GM23338 (cell line): ENCODE measurements around the gene TMEM38A. TPM values are rescaled to one million over a fixed set of nuclear protein-coding genes. Genes with fewer than 3 reads are reported as not detected.

Source experiments
- ATAC-seq: fragments of 200-7000 bp; cut with Tn5 transposase; 3 replicates; pipeline ENCODE4 v1.9.1; 2020
- DNase-seq: peaks from one replicate; pipeline ENCODE4 v3.0.0-alpha.2; 2015; ENCODE audit warnings: low spot score
- H2AFZ ChIP-seq: fragments of 200-600 bp; sonication (generic); 2 replicates; pipeline ENCODE4 v1.8.0; 2016; ENCODE audit warnings: antibody characterized with exemption, mild to moderate bottlenecking, moderate library complexity
- H3F3A ChIP-seq: fragments of 200-600 bp; sonication (generic); replicated peaks from 2 replicates; pipeline ENCODE4 v1.8.0; 2017; ENCODE audit warnings: antibody characterized with exemption, mixed run types, low read depth
- H3K27ac ChIP-seq: fragments of 200-600 bp; sonication (generic); 2 replicates; pipeline ENCODE4 v1.6.1; 2016; ENCODE audit warnings: low read depth
- H3K27me3 ChIP-seq: fragments of 200-600 bp; sonication (generic); 2 replicates; pipeline ENCODE4 v1.8.0; 2016; ENCODE audit warnings: mild to moderate bottlenecking, mixed run types, moderate library complexity; ENCODE audit not compliant: insufficient read depth
- H3K36me3 ChIP-seq: fragments of 200-600 bp; sonication (generic); 2 replicates; pipeline ENCODE4 v1.8.0; 2016; ENCODE audit warnings: mild to moderate bottlenecking; ENCODE audit not compliant: insufficient read depth
- H3K4me1 ChIP-seq: fragments of 200-600 bp; sonication (generic); 2 replicates; pipeline ENCODE4 v1.8.0; 2016; ENCODE audit warnings: mild to moderate bottlenecking, moderate library complexity; ENCODE audit not compliant: insufficient read depth
- H3K4me2 ChIP-seq: fragments of 200-600 bp; sonication (generic); 2 replicates; pipeline ENCODE4 v1.7.1; 2017; ENCODE audit warnings: mixed run types
- H3K4me3 ChIP-seq: fragments of 200-600 bp; sonication (generic); 2 replicates; pipeline ENCODE4 v1.6.1; 2016; ENCODE audit warnings: mixed run types
- H3K79me2 ChIP-seq: fragments of 200-600 bp; sonication (generic); replicated peaks from 2 replicates; pipeline ENCODE4 v1.8.0; 2017; ENCODE audit warnings: mild to moderate bottlenecking; ENCODE audit not compliant: insufficient read depth
- H3K9me2 ChIP-seq: fragments of 200-600 bp; sonication (generic); 2 replicates; pipeline ENCODE4 v1.8.0; 2017; ENCODE audit not compliant: insufficient read depth
- H4K20me1 ChIP-seq: fragments of 200-600 bp; sonication (generic); replicated peaks from 2 replicates; pipeline ENCODE4 v1.8.0; 2017; ENCODE audit warnings: mild to moderate bottlenecking; ENCODE audit not compliant: insufficient read depth
- H3K27ac Mint-ChIP-seq: 2 replicates; pipeline ENCODE4 v1.8.0; 2020; ENCODE audit warnings: inconsistent platforms, mild to moderate bottlenecking, moderate library complexity, mixed read lengths
- H3K27me3 Mint-ChIP-seq: 3 replicates; pipeline ENCODE4 v1.8.0; 2022; ENCODE audit warnings: low read depth, mild to moderate bottlenecking, moderate library complexity, mixed read lengths, inconsistent platforms; ENCODE audit not compliant: insufficient read depth, poor library complexity
- H3K36me3 Mint-ChIP-seq: 3 replicates; pipeline ENCODE4 v1.8.0; 2021; ENCODE audit warnings: low read depth, mild to moderate bottlenecking, inconsistent platforms, moderate library complexity, mixed read lengths
- H3K4me1 Mint-ChIP-seq: 3 replicates; pipeline ENCODE4 v1.8.0; 2020; ENCODE audit warnings: mild to moderate bottlenecking, inconsistent platforms, mixed read lengths
- H3K4me3 Mint-ChIP-seq: 3 replicates; pipeline ENCODE4 v1.8.0; 2021; ENCODE audit warnings: moderate library complexity, mild to moderate bottlenecking, inconsistent platforms, mixed read lengths
- H3K9me3 Mint-ChIP-seq: 3 replicates; pipeline ENCODE4 v1.8.0; 2020; ENCODE audit warnings: moderate library complexity, mild to moderate bottlenecking, inconsistent platforms, mixed read lengths
- CREB1 ChIP-seq: fragments of 250-450 bp; sonication (Bioruptor Pico); IDR thresholded peaks from 2 replicates; pipeline ENCODE4 v1.5.0; 2020; ENCODE audit warnings: low read depth, mild to moderate bottlenecking, moderate library complexity
- EZH2 ChIP-seq: fragments of 200-600 bp; sonication (generic); IDR thresholded peaks from one replicate; pipeline ENCODE4 v1.8.0; 2017; ENCODE audit warnings: antibody characterized with exemption, mild to moderate bottlenecking, low read depth; ENCODE audit not compliant: unreplicated experiment
- EZH2phosphoT487 ChIP-seq: fragments of 200-600 bp; sonication (generic); IDR thresholded peaks from one replicate; pipeline ENCODE4 v1.8.1; 2018; ENCODE audit warnings: antibody characterized with exemption; ENCODE audit not compliant: unreplicated experiment
- NANOG ChIP-seq: IDR thresholded peaks from 2 replicates; pipeline ENCODE4 v1.6.1; 2016; ENCODE audit warnings: antibody characterized with exemption, borderline replicate concordance
- STAT1 ChIP-seq: IDR thresholded peaks from one replicate; pipeline ENCODE4 v1.6.1; 2016; ENCODE audit warnings: antibody characterized with exemption; ENCODE audit not compliant: unreplicated experiment
- ZNF114 ChIP-seq: fragments of 250-450 bp; sonication (Bioruptor Pico); IDR thresholded peaks from 2 replicates; pipeline ENCODE4 v1.5.0; 2020; ENCODE audit warnings: mild to moderate bottlenecking, moderate library complexity
- ZNF331 ChIP-seq: fragments of 250-450 bp; sonication (Bioruptor Pico); IDR thresholded peaks from 2 replicates; pipeline ENCODE4 v1.5.0; 2020; ENCODE audit warnings: low read depth, mild to moderate bottlenecking, moderate library complexity
- polyA plus RNA-seq: library from polyadenylated mRNA; unstranded; fragments of >200 nt; fragmentation: Nextera tagmentation; extraction: Ambion mirVana; gene quantifications from 2 replicates; pipeline ENCODE4 v1.2.1, GENCODE V29; 2016
- total RNA-seq: library from RNA; depleted of rRNA; stranded (reverse); fragments of >200 nt; shearing (Covaris generic); gene quantifications from 2 replicates; pipeline ENCODE4 v1.2.3, GENCODE V29; 2014
- TF ChIP-seq, protein P1 (sequence below), 2 experiments: fragments of 200-600 bp in 1 of 2; sonication (generic) in 1 of 2; conservative IDR thresholded peaks; 2 replicates each; pipeline versions ENCODE4 v1.5.1 to v1.6.1; 2016 to 2017; ENCODE audit warnings: antibody characterized with exemption in 2 of 2, low read depth in 2 of 2, mild to moderate bottlenecking in 2 of 2, moderate library complexity in 1 of 2
- TF ChIP-seq, protein P2 (sequence below): fragments of 250-450 bp; sonication (Bioruptor Pico); IDR thresholded peaks from 2 replicates; pipeline ENCODE4 v1.5.0; 2020; ENCODE audit warnings: mild to moderate bottlenecking, moderate library complexity

TMEM38A gene
- total and polyA plus RNA-seq, 2 experiments from 2014 or later = 5.9 to 14.1 TPM

DNA sequence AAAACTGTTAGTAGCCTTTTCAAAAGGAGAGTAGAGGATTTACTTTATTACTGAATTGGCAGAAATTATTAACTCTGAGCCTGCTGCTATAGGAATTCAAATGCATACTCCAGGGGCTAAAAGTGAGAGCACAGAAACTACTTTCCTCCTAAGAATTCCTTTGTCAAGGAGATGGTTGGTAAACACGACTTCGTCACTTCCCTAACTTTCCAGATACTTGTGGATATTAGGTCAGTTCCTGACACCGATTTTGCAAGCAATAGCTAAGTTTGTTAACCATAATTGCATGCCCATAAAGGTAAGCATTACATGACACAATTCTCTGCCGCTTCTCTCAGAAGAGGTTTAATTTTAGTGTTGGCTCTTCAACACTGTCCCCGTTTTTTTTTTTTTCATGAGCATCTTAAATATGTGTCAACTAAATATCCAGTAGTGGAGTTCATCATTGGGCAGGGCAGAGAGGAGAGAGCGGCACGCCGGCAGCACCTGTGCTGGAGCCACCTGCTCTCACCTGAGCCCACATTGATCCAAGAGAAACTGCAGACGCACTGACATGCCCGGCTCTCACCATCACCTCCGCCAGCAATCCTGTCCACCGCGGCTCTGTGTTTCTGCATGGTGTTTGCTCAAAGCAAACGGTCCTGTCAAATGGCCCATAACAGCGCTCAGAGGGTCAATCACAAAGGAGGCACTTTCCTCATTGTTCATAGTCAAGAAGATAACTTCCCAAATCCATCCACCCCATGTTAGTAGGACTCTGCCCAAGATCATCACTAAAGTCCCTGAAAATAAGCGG, 35.6 kb upstream of the TMEM38A start:
- Histone ChIP-seq H4K20me1 (peaks cover 50% of the 10 kb centered on the region), H3K27me3 (no peaks in the 10 kb centered on the region), H3K4me3 (no peak overlapping the region), H3K79me2 (peaks cover 74% of the 10 kb centered on the region), H3F3A (peaks cover 6% of the 10 kb centered on the region; the same call in 1 of the 2 replicates), H3K36me3 (no peaks in the 10 kb centered on the region), H3K27ac (peak overlapping the region; percentile 34; the same call in 1 of the 2 replicates), H3K9me2 (no peaks in the 10 kb centered on the region), H3K4me2 (no peak overlapping the region), H2AFZ (no peak overlapping the region), H3K4me1 (peaks cover 9% of the 10 kb centered on the region)
- Mint-ChIP-seq H3K27me3 (peaks cover 19% of the 10 kb centered on the region), H3K27ac (no peak overlapping the region), H3K4me3 (peak overlapping the region; percentile 45), H3K9me3 (no peaks in the 10 kb centered on the region; the same call in 2 of the 3 replicates), H3K4me1 (peaks cover 28% of the 10 kb centered on the region), H3K36me3 (peaks cover 3% of the 10 kb centered on the region; the same call in 2 of the 3 replicates)
- TF ChIP-seq ZNF331 = no peak
- TF ChIP-seq, protein P1, sequence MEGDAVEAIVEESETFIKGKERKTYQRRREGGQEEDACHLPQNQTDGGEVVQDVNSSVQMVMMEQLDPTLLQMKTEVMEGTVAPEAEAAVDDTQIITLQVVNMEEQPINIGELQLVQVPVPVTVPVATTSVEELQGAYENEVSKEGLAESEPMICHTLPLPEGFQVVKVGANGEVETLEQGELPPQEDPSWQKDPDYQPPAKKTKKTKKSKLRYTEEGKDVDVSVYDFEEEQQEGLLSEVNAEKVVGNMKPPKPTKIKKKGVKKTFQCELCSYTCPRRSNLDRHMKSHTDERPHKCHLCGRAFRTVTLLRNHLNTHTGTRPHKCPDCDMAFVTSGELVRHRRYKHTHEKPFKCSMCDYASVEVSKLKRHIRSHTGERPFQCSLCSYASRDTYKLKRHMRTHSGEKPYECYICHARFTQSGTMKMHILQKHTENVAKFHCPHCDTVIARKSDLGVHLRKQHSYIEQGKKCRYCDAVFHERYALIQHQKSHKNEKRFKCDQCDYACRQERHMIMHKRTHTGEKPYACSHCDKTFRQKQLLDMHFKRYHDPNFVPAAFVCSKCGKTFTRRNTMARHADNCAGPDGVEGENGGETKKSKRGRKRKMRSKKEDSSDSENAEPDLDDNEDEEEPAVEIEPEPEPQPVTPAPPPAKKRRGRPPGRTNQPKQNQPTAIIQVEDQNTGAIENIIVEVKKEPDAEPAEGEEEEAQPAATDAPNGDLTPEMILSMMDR (conservative IDR thresholded peaks at IDR 0.05; ENCODE audit: low read depth in 2 of 2) = no peak
- no peak for TF ChIP-seq EZH2
- no peak for TF ChIP-seq STAT1
- ATAC-seq = no peak
- no peak for DNase-seq

DNA sequence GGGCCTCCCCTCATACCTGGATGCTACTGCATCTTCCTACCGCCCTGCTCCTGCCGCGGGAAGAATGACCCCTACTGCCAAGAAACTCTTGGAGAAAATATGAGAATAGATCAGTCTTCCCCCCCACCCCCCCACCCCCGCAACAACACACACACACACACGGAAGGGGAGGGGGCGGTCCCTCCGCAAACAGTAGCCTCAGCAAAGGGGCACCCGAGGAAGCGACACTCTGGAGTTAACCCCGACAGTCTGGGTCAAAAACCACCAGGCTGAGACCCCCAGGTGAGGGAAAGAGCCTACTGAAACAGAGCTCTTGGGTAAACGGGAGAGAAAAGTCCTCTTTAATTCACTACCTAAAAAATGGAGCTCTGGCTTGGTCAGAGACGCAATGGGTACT, 34.1 kb upstream of the TMEM38A start:
- DNase-seq = no peak
- Histone ChIP-seq H3K27me3 (no peaks in the 10 kb centered on the region), H3K4me3 (peak overlapping the region; percentile 94), H3K9me2 (no peaks in the 10 kb centered on the region), H2AFZ (no peak overlapping the region), H3K36me3 (no peaks in the 10 kb centered on the region), H3K79me2 (peaks cover 64% of the 10 kb centered on the region), H4K20me1 (peaks cover 44% of the 10 kb centered on the region), H3K27ac (no peak overlapping the region), H3K4me2 (peak overlapping the region; percentile 96), H3K4me1 (peaks cover 9% of the 10 kb centered on the region), H3F3A (peaks cover 6% of the 10 kb centered on the region; the same call in 1 of the 2 replicates)
- peak overlapping the region; percentile 85 for H3K27ac Mint-ChIP-seq
- no peaks in the 10 kb centered on the region; the same call in 2 of the 3 replicates for H3K9me3 Mint-ChIP-seq
- H3K4me1 Mint-ChIP-seq = peaks cover 26% of the 10 kb centered on the region
- H3K36me3 Mint-ChIP-seq = peaks cover 10% of the 10 kb centered on the region; the same call in 2 of the 3 replicates
- H3K4me3 Mint-ChIP-seq = peak overlapping the region; percentile 91
- peaks cover 20% of the 10 kb centered on the region for H3K27me3 Mint-ChIP-seq
- no peak for ATAC-seq
- TF ChIP-seq ZNF331 = no peak
- no peak for TF ChIP-seq EZH2
- no peak for TF ChIP-seq NANOG
- TF ChIP-seq EZH2phosphoT487 = no peak
- TF ChIP-seq CREB1 (CRISPR knock-in tag) = no peak
- TF ChIP-seq, protein P1 (conservative IDR thresholded peaks at IDR 0.05; ENCODE audit: low read depth in 2 of 2) = no peak
- TF ChIP-seq STAT1 = no peak
- TF ChIP-seq, protein P2, sequence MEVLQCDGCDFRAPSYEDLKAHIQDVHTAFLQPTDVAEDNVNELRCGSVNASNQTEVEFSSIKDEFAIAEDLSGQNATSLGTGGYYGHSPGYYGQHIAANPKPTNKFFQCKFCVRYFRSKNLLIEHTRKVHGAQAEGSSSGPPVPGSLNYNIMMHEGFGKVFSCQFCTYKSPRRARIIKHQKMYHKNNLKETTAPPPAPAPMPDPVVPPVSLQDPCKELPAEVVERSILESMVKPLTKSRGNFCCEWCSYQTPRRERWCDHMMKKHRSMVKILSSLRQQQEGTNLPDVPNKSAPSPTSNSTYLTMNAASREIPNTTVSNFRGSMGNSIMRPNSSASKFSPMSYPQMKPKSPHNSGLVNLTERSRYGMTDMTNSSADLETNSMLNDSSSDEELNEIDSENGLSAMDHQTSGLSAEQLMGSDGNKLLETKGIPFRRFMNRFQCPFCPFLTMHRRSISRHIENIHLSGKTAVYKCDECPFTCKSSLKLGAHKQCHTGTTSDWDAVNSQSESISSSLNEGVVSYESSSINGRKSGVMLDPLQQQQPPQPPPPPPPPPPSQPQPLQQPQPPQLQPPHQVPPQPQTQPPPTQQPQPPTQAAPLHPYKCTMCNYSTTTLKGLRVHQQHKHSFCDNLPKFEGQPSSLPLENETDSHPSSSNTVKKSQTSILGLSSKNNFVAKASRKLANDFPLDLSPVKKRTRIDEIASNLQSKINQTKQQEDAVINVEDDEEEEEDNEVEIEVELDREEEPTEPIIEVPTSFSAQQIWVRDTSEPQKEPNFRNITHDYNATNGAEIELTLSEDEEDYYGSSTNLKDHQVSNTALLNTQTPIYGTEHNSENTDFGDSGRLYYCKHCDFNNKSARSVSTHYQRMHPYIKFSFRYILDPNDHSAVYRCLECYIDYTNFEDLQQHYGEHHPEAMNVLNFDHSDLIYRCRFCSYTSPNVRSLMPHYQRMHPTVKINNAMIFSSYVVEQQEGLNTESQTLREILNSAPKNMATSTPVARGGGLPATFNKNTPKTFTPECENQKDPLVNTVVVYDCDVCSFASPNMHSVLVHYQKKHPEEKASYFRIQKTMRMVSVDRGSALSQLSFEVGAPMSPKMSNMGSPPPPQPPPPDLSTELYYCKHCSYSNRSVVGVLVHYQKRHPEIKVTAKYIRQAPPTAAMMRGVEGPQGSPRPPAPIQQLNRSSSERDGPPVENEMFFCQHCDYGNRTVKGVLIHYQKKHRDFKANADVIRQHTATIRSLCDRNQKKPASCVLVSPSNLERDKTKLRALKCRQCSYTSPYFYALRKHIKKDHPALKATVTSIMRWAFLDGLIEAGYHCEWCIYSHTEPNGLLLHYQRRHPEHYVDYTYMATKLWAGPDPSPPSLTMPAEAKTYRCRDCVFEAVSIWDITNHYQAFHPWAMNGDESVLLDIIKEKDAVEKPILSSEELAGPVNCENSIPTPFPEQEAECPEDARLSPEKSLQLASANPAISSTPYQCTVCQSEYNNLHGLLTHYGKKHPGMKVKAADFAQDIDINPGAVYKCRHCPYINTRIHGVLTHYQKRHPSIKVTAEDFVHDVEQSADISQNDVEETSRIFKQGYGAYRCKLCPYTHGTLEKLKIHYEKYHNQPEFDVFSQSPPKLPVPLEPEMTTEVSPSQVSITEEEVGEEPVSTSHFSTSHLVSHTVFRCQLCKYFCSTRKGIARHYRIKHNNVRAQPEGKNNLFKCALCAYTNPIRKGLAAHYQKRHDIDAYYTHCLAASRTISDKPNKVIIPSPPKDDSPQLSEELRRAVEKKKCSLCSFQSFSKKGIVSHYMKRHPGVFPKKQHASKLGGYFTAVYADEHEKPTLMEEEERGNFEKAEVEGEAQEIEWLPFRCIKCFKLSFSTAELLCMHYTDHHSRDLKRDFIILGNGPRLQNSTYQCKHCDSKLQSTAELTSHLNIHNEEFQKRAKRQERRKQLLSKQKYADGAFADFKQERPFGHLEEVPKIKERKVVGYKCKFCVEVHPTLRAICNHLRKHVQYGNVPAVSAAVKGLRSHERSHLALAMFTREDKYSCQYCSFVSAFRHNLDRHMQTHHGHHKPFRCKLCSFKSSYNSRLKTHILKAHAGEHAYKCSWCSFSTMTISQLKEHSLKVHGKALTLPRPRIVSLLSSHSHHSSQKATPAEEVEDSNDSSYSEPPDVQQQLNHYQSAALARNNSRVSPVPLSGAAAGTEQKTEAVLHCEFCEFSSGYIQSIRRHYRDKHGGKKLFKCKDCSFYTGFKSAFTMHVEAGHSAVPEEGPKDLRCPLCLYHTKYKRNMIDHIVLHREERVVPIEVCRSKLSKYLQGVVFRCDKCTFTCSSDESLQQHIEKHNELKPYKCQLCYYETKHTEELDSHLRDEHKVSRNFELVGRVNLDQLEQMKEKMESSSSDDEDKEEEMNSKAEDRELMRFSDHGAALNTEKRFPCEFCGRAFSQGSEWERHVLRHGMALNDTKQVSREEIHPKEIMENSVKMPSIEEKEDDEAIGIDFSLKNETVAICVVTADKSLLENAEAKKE = no peak
- no peak for TF ChIP-seq ZNF114 (CRISPR knock-in tag)
